K562 (cell line): Measurements from ENCODE around the gene TRPC1. TPM values are rescaled to one million over a fixed set of nuclear protein-coding genes. Genes with fewer than 3 reads are reported as not detected.

ENCODE experiments used
- ATAC-seq: fragments of 200-7000 bp; cut with Tn5 transposase; 3 replicates; pipeline ENCODE4 v1.9.1; 2020; ENCODE audit warnings: moderate library complexity
- BruUV-seq: library from RNA; stranded (reverse); fragments of 400-500 nt; replicated peaks from 2 replicates; lab custom pipeline; 2021; lab: Mats Ljungman, UMichigan
- CTCF ChIA-PET: fragments of 300-600 bp; formaldehyde crosslinking; extraction: SDS; loops from one replicate; lab custom pipeline; 2021; ENCODE audit warnings: low intra/inter-chr PET ratio; lab: Yijun Ruan, JAX
- POLR2A ChIA-PET: fragments of 300-600, 350-650 bp; sonication (Branson Sonifier 250); formaldehyde crosslinking; extraction: SDS; loops from one replicate; lab custom pipeline; 2021; ENCODE audit warnings: antibody characterized with exemption, inconsistent platforms; lab: Yijun Ruan, JAX
- DNase-seq, 4 experiments: peaks; one replicate each; pipeline versions ENCODE4 v3.0.0 to v3.0.0-alpha.2; 2011 to 2018; ENCODE audit warnings: low spot score in 3 of 4, mixed read lengths in 3 of 4; ENCODE audit errors: extremely low read depth in 1 of 4
- FAIRE-seq: peaks from 2 replicates; lab custom pipeline; 2011; peaks lifted over from hg19 to GRCh38; lab: Jason Lieb, UNC
- H2AFZ ChIP-seq: 2 replicates; pipeline ENCODE4 v1.6.0; 2011; ENCODE audit warnings: low read depth, low read length, control low read depth, inconsistent platforms
- H3K27ac ChIP-seq: fragments of 200-600 bp; 3 replicates; pipeline ENCODE4 v1.8.0; 2011; ENCODE audit warnings: low read depth, mild to moderate bottlenecking, control low read depth, inconsistent platforms, low read length, moderate library complexity, mixed read lengths; ENCODE audit errors: extremely low read depth
- H3K27me3 ChIP-seq, 2 experiments: fragments of 300-600 bp in 1 of 2; 2 replicates in 1 of 2; 3 replicates in 1 of 2; pipeline versions ENCODE4 v1.6.0 to v1.8.0; 2011; ENCODE audit warnings: inconsistent platforms in 2 of 2, low read length in 2 of 2, mild to moderate bottlenecking in 1 of 2, mixed read lengths in 1 of 2, moderate library complexity in 1 of 2; ENCODE audit not compliant: control insufficient read depth in 2 of 2, insufficient read depth in 2 of 2
- H3K36me3 ChIP-seq: fragments of 300-600 bp; 3 replicates; pipeline ENCODE4 v1.8.0; 2011; ENCODE audit warnings: mild to moderate bottlenecking, low read length, inconsistent platforms; ENCODE audit not compliant: control insufficient read depth, insufficient read depth
- H3K4me1 ChIP-seq, 2 experiments: fragments of 200-600 bp in 1 of 2; replicated peaks in 1 of 2; 2 replicates in 1 of 2; 3 replicates in 1 of 2; pipeline versions ENCODE4 v1.5.1 to v1.8.0; 2011; ENCODE audit warnings: inconsistent platforms in 2 of 2, low read length in 2 of 2, mild to moderate bottlenecking in 1 of 2, mixed read lengths in 1 of 2, moderate library complexity in 1 of 2; ENCODE audit not compliant: control insufficient read depth in 2 of 2, insufficient read depth in 2 of 2
- H3K4me2 ChIP-seq: 2 replicates; pipeline ENCODE4 v1.6.1; 2011; ENCODE audit warnings: low read length, control low read depth, inconsistent platforms, mixed read lengths; ENCODE audit not compliant: insufficient read depth
- H3K4me3 ChIP-seq: fragments of 200-600 bp; sonication (generic), shearing (Covaris generic); 2 replicates; pipeline ENCODE4 v1.5.1; 2016; ENCODE audit warnings: control low read depth, inconsistent platforms
- H3K79me2 ChIP-seq: fragments of 200-600 bp; 3 replicates; pipeline ENCODE4 v1.8.0; 2011; ENCODE audit warnings: low read length, inconsistent platforms; ENCODE audit not compliant: control insufficient read depth, insufficient read depth
- H3K9ac ChIP-seq, 2 experiments: 2 replicates each; pipeline versions ENCODE4 v1.6.0 to v1.6.1; 2011; ENCODE audit warnings: low read depth in 2 of 2, low read length in 2 of 2, control low read depth in 1 of 2, inconsistent platforms in 1 of 2, mild to moderate bottlenecking in 1 of 2, mixed read lengths in 1 of 2; ENCODE audit not compliant: insufficient read depth in 1 of 2
- H3K9me1 ChIP-seq: one replicate; pipeline ENCODE4 v1.6.0; 2011; ENCODE audit warnings: inconsistent platforms, mild to moderate bottlenecking, low read length, moderate library complexity; ENCODE audit not compliant: control insufficient read depth, insufficient read depth
- H3K9me3 ChIP-seq: replicated peaks from 2 replicates; pipeline ENCODE4 v1.5.1; 2011; ENCODE audit warnings: low read depth, low read length, inconsistent platforms; ENCODE audit not compliant: control insufficient read depth, insufficient read depth
- H4K20me1 ChIP-seq: replicated peaks from 2 replicates; pipeline ENCODE4 v1.6.1; 2011; ENCODE audit warnings: low read length, inconsistent platforms, mixed read lengths; ENCODE audit not compliant: control insufficient read depth, insufficient read depth
- GTF3C2 ChIP-seq: IDR thresholded peaks from 3 replicates; pipeline ENCODE4 v1.6.1; 2011; ENCODE audit warnings: borderline replicate concordance, mild to moderate bottlenecking, moderate library complexity; ENCODE audit not compliant: insufficient read length; ENCODE audit errors: extremely low read depth
- KLF13 ChIP-seq: fragments of 450-650 bp; IDR thresholded peaks from 2 replicates; pipeline ENCODE4 v1.6.1; 2016; ENCODE audit warnings: missing genetic modification characterization, low read depth, mild to moderate bottlenecking, missing compliant biosample characterization, moderate library complexity, borderline replicate concordance
- RFX1 ChIP-seq: fragments of 450-650 bp; IDR thresholded peaks from 2 replicates; pipeline ENCODE4 v1.6.1; 2016; ENCODE audit warnings: mild to moderate bottlenecking, moderate library complexity
- WGBS: fragments of 100-300 bp; shearing (Covaris generic); methylation state at CpG from one replicate; pipeline ENCODE4 v1.1.6; 2016; ENCODE audit warnings: low coverage, mixed read lengths; ENCODE audit not compliant: insufficient coverage; ENCODE audit errors: missing lambda C conversion rate; 5-methylcytosine and 5-hydroxymethylcytosine counted together
- in situ Hi-C: fragments of 300-500 bp; cut with MboI; formaldehyde crosslinking; loops from 4 replicates; pipeline ENCODE4 v1.15.0; 2018; ENCODE audit warnings: inconsistent platforms, mixed read lengths
- intact Hi-C: fragments of 100-400 bp; cut with micrococcal nuclease; formaldehyde crosslinking; loops from 2 replicates; pipeline ENCODE4 v1.14.2; 2022
- polyA plus RNA-seq, 8 experiments: library from polyadenylated mRNA; depleted of rRNA in 4 of 8; stranded (reverse) in 5 of 8; unstranded in 3 of 8; fragments of >200 nt; fragmentation: Nextera tagmentation in 2 of 8; fragmentation: Illumina TruSeq in 1 of 8; extraction: Ambion mirVana in 2 of 8; extraction: Trizol in 1 of 8; gene quantifications; 2 replicates each; pipeline versions ENCODE4 v1.2.1 to v1.2.3, GENCODE V29; 2011 to 2014; ENCODE audit warnings: inconsistent platforms in 1 of 8, missing spikeins in 1 of 8
- total RNA-seq, 7 experiments: library from RNA; depleted of rRNA in 6 of 7; stranded (reverse); fragments of >200 nt in 6 of 7; fragmentation: Illumina TruSeq in 2 of 7; extraction: Trizol in 2 of 7; gene quantifications; 2 replicates each; pipeline versions ENCODE4 v1.2.1 to v1.2.3, GENCODE V29; 2011 to 2021; ENCODE audit warnings: low replicate concordance in 1 of 7

The TRPC1 gene
- total and polyA plus RNA-seq, 9 of the 15 experiments (the other 6 are each of a cell fraction or from before 2014, with no cell fraction given), result 1.4 to 6.5 (median 3.0) TPM

GRCh38 chr3:142852009-142852408, 128.2 kb downstream of the TRPC1 start:
- Histone ChIP-seq H3K4me2 (no peak overlapping the region), H2AFZ (no peak overlapping the region), H3K4me3 (no peak overlapping the region)
- CTCF ChIA-PET, result no interaction called here
- FAIRE-seq, result no peak
- TF ChIP-seq GTF3C2 (no peak), RFX1 (no peak), KLF13 (no peak)
- TF ChIP-seq, all 486 proteins: peak for 0
- in situ Hi-C loops, result no loop called here
- H3K27me3 ChIP-seq, result 0 out of 5 replicates have a peak, but pooled peaks cover 0 to 5% of the 10 kb centered on the region in 2 experiments
- intact Hi-C loops, result loop anchor here (5.0 kb wide), 1 partner anchor 35 kb away; the partner anchor contains the start of gene PCOLCE2
- H3K9ac ChIP-seq, result no peak overlapping the region
- no TSS peak for BruUV-seq
- H3K36me3 ChIP-seq, result no peaks in the 10 kb centered on the region
- no peaks in the 10 kb centered on the region for H3K9me1 ChIP-seq
- 9% methylated on average over 4 of the region's 4 CpGs for WGBS
- no peaks in the 10 kb centered on the region for H3K9me3 ChIP-seq
- POLR2A ChIA-PET, result no interaction called here
- no peaks in the 10 kb centered on the region for H3K79me2 ChIP-seq
- no peak for ATAC-seq
- DNase-seq, result no peak
- H4K20me1 ChIP-seq, result no peaks in the 10 kb centered on the region; the same call in 1 of the 2 replicates
- H3K4me1 ChIP-seq, result no peaks in the 10 kb centered on the region; a peak in 4 of 5 replicates
- no peak overlapping the region for H3K27ac ChIP-seq
